ENCODE results near the gene HUWE1. TPM values are rescaled to one million over a fixed set of nuclear protein-coding genes. Genes with fewer than 3 reads are reported as not detected.
"Not testable (repeated sequence)": the region's sequence is repeated elsewhere in the genome, so short reads cannot be mapped to it uniquely, and the experiment has no call there.

The HUWE1 gene
- total RNA-seq, 1 donor, result 167 TPM

GRCh38 chrX:53544936-53545335 lies 141.6 kb downstream of the HUWE1 start:
- DNase-seq (ENCODE audit: low read depth), result no peak
- no peak overlapping the region for H3K4me3 ChIP-seq (ENCODE audit: low read depth, low read length)
- TF ChIP-seq CTCF (IDR thresholded peaks at IDR 0.05; ENCODE audit: insufficient read depth, low read length), result no peak

GRCh38 chrX:53538781-53539180 lies 147.7 kb downstream of the HUWE1 start:
- TF ChIP-seq CTCF (IDR thresholded peaks at IDR 0.05; ENCODE audit: insufficient read depth, low read length), result no peak
- no peak for DNase-seq (ENCODE audit: low read depth)
- H3K4me3 ChIP-seq (ENCODE audit: low read depth, low read length), result no peak overlapping the region

DNA sequence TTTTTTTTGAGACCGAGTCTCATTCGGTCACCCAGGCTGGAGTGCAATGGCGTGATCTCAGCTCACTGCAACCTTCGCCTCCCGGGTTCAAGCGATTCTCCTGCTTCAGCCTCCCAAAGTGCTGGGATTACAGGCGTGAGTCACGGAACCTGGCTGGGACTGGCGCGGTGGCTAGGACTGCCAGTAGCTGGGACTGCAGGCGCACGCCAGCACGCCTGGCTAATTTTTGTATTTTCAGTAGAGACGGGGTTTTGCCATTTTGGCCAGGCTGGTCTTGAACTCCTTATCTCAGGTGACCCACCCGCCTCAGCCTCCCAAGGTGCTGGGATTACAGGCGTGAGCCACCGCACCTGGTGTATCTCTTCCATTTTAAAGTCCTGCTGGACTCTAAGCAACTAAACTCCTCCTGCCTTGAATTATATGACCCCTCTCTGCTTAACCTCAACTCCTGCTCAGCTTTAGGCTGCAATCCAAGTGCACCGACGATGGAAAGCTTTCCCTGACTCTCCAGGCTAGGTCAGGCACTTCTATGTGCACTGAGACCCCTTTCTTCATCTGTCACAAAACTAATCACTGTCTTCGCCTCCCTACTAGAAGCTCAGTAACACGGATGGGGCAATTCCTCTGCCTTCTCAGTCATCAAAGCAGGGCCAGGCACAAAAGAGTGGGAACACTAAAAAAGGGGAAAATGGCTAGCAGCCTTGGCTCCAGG lies 155.1 kb downstream of the HUWE1 start:
- H3K4me3 ChIP-seq (ENCODE audit: low read depth, low read length); DNase-seq (ENCODE audit: low read depth): not testable (repeated sequence)

- no peak for TF ChIP-seq CTCF (IDR thresholded peaks at IDR 0.05; ENCODE audit: insufficient read depth, low read length)
- DNase-seq (ENCODE audit: low read depth), result no peak
- H3K4me3 ChIP-seq (ENCODE audit: low read depth, low read length), result no peak overlapping the region
Measured at GRCh38 chrX:53526999-53527398, 159.5 kb downstream of the HUWE1 start.

GRCh38 chrX:53511322-53511721 lies 175.2 kb downstream of the HUWE1 start:
- no peak for DNase-seq (ENCODE audit: low read depth)
- no peak for TF ChIP-seq CTCF (IDR thresholded peaks at IDR 0.05; ENCODE audit: insufficient read depth, low read length)
- no peak overlapping the region for H3K4me3 ChIP-seq (ENCODE audit: low read depth, low read length)

- H3K4me3 ChIP-seq (ENCODE audit: low read depth, low read length); DNase-seq (ENCODE audit: low read depth): not testable (repeated sequence)
Measured at GRCh38 chrX:53504035-53504434, 182.5 kb downstream of the HUWE1 start.

DNA sequence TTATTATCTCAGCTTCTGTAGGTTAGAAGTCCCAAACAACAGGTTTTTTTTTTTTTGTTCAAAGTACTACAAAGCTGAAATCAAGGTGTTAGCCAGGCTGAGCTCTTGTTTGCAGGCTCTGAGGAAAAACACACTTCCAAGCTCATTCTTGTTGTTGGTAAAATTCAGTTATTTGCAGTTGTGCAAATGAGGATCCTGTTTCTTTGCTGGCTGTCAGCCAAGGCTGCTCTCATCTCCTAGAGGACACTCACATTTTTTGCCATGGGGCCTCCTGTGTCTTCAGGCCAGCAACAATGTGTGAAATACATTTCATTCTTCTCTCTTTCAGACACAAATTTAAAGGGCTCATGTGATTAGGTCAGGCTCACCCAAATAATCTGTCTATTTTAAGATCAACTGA lies 192.1 kb downstream of the HUWE1 start:
- DNase-seq (ENCODE audit: low read depth), result no peak
- TF ChIP-seq CTCF (IDR thresholded peaks at IDR 0.05; ENCODE audit: insufficient read depth, low read length), result no peak
- H3K4me3 ChIP-seq (ENCODE audit: low read depth, low read length), result no peak overlapping the region

DNA sequence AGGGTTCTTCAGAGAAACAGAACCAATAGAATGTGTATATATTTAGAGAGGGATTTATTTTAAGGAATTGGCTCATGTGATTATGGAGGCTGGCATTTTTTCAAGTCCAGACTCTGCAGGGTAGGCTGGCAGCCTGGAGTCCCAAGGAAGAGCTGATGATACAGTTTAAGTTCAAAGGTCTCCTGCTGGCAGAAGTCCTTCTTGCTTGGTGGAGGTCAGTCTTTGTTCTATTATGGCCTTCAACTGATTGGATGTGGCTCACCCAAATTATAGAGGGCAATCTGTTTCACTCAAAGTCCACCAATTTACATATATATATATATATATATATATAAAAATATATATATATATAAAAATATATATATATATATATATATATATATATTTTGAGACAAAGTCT lies 200.2 kb downstream of the HUWE1 start:
- no peak for DNase-seq (ENCODE audit: low read depth)
- no peak overlapping the region for H3K4me3 ChIP-seq (ENCODE audit: low read depth, low read length)
- no peak for TF ChIP-seq CTCF (IDR thresholded peaks at IDR 0.05; ENCODE audit: insufficient read depth, low read length)

Measured in fibroblast of the aortic adventitia (primary cell).